HG02981 (cell line): ENCODE measurements around the gene RAPSN.
A peak's percentile ranks its signal among the peaks of the same experiment; 100 is the strongest.

Experiments used
- ATAC-seq: cut with Tn5 transposase; IDR thresholded peaks from one replicate; pipeline ENCODE4 v1.9.1; 2021; ENCODE audit warnings: mild to moderate bottlenecking, moderate library complexity; ENCODE audit not compliant: unreplicated experiment

RAPSN gene

DNA sequence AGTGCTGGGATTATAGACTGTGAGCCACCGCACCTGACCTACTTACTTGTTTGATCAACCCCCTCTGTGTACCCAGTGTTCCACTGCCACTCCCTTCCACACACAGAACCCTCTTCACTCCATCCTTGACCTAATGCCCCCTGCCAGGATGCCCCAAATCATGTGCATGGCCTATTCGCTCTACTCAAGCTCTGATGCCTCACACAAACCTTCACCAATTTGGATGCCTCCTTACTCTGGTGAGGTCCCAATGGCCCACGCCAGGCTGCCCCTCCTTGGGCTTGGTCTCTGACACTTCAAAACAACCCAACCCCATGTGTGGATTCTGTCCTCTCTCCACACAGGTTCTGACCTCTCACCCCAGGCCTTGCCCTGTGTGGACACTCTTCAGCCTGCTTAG, 13.2 kb downstream of the RAPSN start:
- no peak for ATAC-seq

DNA sequence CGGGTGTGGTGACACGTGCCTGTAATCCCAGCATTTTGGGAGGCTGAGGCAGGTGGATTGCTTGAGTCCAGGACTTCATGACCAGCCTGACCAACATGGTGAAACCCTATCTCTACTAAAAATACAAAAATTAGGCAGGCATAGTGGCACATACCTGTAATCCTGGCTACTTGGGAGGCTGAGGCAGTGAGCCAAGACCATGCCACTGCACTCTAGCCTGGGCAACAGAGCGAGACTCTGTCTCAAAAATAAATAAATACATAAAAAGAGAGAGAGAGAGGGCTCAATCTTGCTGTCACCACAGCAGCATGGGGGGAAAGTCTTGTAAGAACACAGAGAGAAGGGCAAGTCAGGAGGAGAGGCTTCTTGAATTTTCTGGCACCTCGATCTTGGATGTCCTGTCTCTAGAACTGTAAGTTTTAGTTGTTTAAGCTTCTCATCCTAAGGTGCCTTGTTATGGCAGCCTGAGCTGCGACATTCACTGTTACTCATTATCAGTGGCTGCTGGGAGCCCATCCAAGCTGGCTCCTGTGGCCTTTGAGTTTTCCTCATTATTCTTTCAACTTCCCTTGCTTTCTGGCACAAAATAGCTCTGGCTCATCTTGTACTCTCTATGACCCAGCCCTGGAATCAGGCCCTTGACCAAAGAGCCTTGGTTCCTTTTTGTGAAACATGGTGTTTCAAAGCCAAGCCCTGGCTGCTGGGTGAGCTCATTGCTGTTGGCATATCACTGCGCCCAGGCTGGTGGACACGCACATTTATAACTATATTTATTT, 14.7 kb downstream of the RAPSN start:
- ATAC-seq = no peak

- ATAC-seq = no peak
Measured at GRCh38 chr11:47433157-47433556, 15.8 kb downstream of the RAPSN start.

DNA sequence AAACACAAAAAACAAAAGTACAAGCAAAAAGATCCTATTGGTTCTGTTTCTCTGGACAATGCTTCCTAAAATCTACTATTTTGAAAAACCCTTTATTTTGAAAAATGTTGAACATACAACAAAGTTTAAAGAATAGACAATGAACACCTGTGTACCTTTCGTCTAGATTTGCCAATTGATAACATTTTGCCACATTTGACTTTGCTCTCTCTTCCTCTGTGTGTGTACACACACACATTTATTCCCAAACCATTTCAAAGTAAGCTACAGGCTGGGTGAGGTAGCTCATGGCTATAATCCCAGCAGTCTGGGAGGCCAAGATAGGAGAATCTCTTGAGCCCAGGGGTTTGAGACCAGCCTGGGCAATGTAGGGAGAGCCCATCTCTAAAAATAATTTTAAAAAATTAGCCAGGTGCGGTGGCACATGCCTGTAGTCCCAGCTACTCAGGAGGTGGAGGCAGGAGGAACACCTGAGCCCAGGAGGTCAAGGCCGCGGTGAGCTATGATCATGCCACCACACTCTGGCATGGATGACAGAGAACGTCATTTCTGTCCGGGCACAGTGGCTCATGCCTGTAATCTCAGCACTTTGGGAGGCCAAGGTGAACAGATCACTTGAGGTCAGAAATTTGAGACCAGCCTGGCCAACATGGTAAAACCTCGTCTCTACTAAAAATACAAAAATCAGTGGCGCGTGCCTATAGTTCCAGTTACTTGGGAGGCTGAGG, 17.4 kb downstream of the RAPSN start:
- no peak for ATAC-seq

DNA sequence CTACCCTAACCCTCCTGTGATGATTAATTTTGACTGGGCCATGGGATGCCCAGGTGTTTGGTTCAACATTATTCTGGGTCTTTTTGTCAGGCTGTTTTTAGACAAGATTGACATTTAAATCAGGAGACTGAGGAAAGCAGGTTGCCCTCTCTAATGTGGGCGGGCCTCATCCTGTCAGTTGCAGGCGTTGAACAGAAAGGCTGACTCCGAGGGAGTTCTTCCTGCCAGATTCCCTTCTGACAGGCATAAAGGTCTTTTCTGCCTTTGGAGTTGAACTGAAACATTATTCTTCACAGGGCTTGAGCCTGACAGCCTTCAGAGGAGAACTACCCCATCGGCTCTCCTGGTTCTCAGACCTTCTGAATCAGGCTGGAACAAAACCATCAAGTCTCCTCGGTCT, 18.4 kb downstream of the RAPSN start:
- no peak for ATAC-seq

DNA sequence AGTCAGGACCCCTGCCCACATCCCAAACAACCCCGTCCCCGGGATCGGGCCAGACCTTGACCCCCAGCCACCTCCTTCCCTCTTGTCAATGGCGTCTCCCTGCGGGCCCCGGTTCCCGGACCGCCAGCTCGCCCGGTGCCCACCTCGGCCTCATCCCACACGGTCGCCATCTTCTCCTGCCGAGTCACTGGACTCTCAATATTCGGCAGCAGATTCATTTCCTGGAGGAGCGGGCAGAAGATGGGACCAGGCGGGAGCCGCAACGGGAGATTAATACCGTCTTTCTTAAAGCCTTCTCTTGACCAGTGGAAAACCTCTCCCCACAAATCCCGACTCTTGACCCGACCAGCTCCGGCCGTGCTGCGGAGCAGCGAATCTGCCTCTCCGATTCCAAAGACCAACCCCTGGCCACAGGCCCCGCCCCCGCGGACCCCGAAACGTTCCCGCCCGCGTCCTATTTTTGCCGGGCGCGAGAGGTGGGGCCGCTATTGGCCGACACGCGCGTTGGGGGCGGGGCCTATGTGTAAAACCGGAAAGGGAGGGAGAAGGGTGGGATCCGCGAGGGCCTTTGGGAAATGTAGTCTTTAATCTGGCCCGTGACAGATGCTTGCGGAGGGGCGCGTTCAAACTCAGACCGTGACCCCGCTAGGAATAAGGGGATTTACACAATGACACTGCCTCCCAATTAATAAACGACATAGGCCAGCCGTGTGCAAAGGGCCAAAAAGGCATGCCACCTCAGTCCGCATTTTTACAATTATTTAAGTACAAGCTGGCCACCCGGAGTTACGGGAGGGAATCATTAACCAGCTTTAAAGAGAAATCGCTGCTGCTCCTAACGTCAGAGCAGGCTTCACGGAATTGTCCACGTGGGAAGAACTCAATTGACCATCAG, 22.6 kb downstream of the RAPSN start, which contains the start of gene PSMC3:
Gene PSMC3 (minus strand): TSS at position 378 of the 895 bp plus-strand sequence. CDS start 160 bp downstream, at position 218.
- ATAC-seq = peak; percentile 93

- no peak for ATAC-seq
Measured at GRCh38 chr11:47425611-47426010, 23.3 kb downstream of the RAPSN start.

DNA sequence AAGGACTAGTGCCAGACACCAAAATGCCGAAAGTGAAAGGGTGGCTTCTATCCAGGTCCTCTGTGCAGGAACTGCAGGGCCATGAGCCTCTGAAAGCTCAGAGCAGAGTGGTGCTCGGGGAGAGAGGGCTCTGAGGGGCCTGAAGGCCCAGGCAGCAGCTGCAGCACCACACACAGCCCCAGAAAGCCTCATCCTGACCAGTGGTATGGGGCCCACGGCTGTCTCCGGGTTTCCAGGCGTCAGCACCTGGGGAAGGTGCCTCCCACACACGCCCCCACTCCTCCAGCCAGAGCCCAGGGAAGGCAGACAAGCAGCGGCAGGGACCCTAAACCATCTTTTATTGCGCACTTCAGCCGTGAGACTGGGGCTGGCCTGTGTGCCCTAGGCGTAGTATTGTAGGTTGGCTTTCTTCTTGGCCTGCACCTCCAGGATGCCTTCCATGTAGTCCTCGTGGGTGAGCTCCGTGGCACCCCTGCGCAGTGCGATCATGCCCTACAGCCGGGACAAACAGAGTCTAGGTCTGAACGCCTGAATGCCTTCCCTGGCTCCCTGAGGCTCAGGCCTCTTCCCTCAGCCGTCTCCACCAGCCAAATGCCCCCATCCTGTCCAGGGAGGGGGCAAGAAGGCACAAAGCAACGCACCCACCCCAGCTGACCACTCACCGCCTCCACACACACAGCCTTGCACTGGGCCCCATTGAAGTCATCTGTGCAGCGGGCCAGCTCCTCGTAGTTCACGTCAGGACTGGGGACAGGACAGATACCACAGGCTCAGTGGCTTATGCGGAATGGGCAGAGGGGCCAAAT, 30.3 kb downstream of the RAPSN start:
- no peak for ATAC-seq

DNA sequence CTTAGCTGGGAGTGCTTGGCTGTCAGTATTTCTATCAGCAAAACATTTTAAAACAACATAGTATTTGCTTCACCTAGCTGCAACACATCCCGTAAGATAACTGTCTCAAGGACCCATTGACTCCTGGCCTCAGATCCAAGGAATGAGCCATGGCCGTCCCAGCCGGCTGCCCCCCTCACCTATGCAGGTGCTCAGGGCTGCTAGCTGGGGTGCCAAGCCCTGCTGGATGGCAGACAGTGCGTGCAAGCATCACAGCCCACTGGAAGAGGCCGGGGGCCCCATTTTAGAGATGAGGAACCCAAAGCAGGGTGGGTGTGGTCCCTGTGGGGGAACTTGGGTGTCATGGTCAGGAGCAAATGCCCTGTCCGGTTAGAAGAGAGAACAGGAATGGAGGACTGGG, 31.2 kb downstream of the RAPSN start:
- no peak for ATAC-seq

- ATAC-seq = no peak
Measured at GRCh38 chr11:47415949-47416472, 32.9 kb downstream of the RAPSN start.

- no peak for ATAC-seq
Measured at GRCh38 chr11:47415091-47415854, 33.7 kb downstream of the RAPSN start.

- ATAC-seq = no peak
Measured at GRCh38 chr11:47414685-47415070, 34.3 kb downstream of the RAPSN start.

- no peak for ATAC-seq
Measured at GRCh38 chr11:47413908-47414684, 34.8 kb downstream of the RAPSN start.

DNA sequence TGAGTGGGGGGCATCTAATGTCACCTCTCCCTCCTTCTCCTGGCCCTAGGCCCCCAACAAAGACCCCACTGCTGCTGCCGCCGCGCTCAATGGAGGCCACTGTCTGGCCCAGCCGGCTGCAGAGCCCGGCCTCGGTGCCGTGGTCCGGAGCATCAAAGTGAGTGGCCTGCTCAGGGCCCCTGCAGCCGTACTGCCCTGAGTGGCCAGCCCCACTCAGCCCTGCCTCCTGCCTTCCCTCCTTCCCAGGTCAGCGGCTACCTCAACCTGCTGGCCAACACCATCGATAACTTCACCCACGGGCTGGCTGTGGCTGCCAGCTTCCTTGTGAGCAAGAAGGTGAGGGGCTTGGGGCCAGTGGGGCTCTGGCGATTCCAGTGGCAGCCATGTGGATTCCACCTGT, 35.6 kb downstream of the RAPSN start:
- no peak for ATAC-seq

GRCh38 chr11:47411884-47412746, 36.8 kb downstream of the RAPSN start:
- no peak for ATAC-seq

DNA sequence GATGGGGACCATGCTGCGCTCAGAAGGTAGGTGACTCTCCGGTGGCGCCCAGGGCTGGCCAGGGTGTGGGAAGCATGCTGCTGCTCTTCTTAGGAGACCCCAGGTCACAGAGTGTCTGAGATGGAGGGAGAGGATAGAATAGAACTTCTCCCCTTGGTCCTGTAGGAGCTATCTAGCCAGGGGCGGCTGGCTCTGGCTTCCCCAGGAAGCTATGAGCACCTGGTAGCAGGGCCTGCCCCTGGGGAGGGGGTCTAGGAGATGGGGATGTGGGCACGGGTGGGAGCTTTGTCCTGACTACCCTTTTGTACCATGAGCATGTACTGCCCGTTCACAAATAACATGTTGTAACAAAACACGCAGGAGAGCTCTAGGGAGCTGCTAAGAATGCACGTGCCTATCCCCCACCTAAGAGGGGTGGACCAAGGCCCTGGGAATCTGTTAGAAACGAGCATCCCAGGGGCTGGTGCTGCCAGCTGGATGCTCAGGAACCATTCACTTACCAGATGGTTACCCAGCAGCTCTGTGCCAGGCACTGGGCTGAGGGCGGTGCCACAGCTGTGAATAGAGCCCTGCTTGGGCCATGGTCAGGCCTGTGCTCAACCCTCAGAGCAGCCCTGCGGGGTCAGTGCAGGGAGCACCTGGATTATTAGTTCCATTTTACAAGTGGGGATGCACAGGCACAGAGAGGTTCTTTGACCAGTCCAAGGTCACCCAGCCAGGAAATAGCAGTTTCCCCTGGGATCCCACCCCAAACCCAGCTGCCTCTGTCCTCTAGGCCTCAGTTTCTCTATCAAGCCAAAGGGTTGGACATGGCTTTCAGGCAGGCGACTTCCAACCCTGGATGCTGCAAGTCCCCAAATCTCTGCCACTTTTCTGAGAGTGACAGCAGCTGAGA, 38.3 kb downstream of the RAPSN start:
- no peak for ATAC-seq
